Measurements from ENCODE around the gene PIEZO1. TPM values are rescaled to one million over a fixed set of nuclear protein-coding genes. Genes with fewer than 3 reads are reported as not detected.
A peak's percentile ranks its signal among the peaks of the same experiment; 100 is the strongest.

Gene PIEZO1
- total RNA-seq, 1 experiment from 2014 or later: 71.1 TPM

DNA sequence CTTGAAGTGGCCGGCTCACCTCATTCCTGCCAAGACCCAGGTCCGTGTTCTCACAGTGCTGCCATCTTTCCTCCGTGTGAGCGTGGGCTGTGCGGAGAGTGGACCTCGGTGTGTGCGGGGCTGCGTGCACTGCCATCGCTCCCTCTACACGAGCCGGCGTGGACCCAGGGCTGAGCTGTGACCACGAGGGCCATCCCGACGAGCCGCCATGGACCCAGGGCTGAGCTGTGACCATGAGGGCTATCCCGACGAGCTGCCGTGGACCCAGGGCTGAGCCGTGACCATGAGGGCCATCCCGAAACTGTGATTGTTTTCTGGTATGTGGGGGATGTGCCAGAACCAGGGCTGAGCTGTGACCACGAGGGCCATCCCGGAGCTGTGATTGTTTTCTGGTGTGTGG is 113.2 kb downstream of the PIEZO1 start:
- H3K9ac ChIP-seq (ENCODE audit: extremely low read depth, insufficient read length, low read length): no peak overlapping the region
- H3K4ac ChIP-seq (ENCODE audit: low read depth, low read length): no peak overlapping the region
- H3K9me3 ChIP-seq (ENCODE audit: control insufficient read depth, low read depth, low read length): no peaks in the 10 kb centered on the region
- DNase-seq: no peak
- WGBS (ENCODE audit: extremely low coverage, insufficient read length, low lambda C conversion rate): no CpG with 5 or more reads among the region's 23 CpGs
- H2BK5ac ChIP-seq (ENCODE audit: insufficient read length, low read length): no peak overlapping the region
- no peak overlapping the region for H3K56ac ChIP-seq (ENCODE audit: insufficient read length, low read depth, low read length)
- Mint-ChIP-seq H3K27me3 (ENCODE audit: low read depth) (no peaks in the 10 kb centered on the region; the same call in 1 of the 2 replicates), H3K36me3 (ENCODE audit: insufficient read depth in 1 of 3, low read depth in 3 of 3) (peaks cover 9 to 24% (median 10%) of the 10 kb centered on the region in 3 experiments), H3K4me3 (no peak overlapping the region), H3K27ac (peak overlapping the region in 1 of 3 experiments; percentile 74; a peak in 1 of 7 replicates), H3K9me3 (peaks cover 3% of the 10 kb centered on the region in 2 experiments; a peak in 2 of 5 replicates), H3K4me1 (peaks cover 9 to 11% of the 10 kb centered on the region in 2 experiments)
- H2BK12ac ChIP-seq (ENCODE audit: insufficient read length, low read depth, low read length): no peak overlapping the region
- no peak overlapping the region for H3K23ac ChIP-seq (ENCODE audit: insufficient read length, low read depth, low read length)
- no peaks in the 10 kb centered on the region for H4K20me1 ChIP-seq (ENCODE audit: control insufficient read depth, insufficient read depth, insufficient read length)
- no peak for TF ChIP-seq CTCF (conservative IDR thresholded peaks at IDR 0.05)
- no peak overlapping the region for H2BK20ac ChIP-seq (ENCODE audit: low read depth, low read length, poor library complexity, severe bottlenecking)
- no peak overlapping the region for H4K91ac ChIP-seq (ENCODE audit: insufficient read length, low read depth, low read length)
- no peak overlapping the region for H2BK15ac ChIP-seq (ENCODE audit: low read depth, low read length)
- H3K4me1 ChIP-seq (ENCODE audit: insufficient read depth, low read length): no peaks in the 10 kb centered on the region
- H3K79me1 ChIP-seq (ENCODE audit: insufficient read depth, low read depth, low read length, poor library complexity, severe bottlenecking): no peaks in the 10 kb centered on the region
- no peak overlapping the region for H2AK5ac ChIP-seq (ENCODE audit: insufficient read length, low read length)
- no peak overlapping the region; the same call in 1 of the 2 replicates for H3K14ac ChIP-seq (ENCODE audit: insufficient read depth, low read length)
- no peaks in the 10 kb centered on the region for H3K23me2 ChIP-seq (ENCODE audit: insufficient read length, low read depth, low read length, poor library complexity, severe bottlenecking)
- H3K79me2 ChIP-seq (ENCODE audit: insufficient read depth, low read length): no peaks in the 10 kb centered on the region
- H2BK120ac ChIP-seq (ENCODE audit: low read depth, low read length, poor library complexity, severe bottlenecking): no peak overlapping the region
- no peak overlapping the region for H3K4me2 ChIP-seq (ENCODE audit: insufficient read depth, insufficient read length, low read length)
- H3K27me3 ChIP-seq (ENCODE audit: insufficient read depth, low read length): no peaks in the 10 kb centered on the region
- no peak overlapping the region for H3T11ph ChIP-seq (ENCODE audit: low read length)
- H3K18ac ChIP-seq (ENCODE audit: insufficient read length, low read depth, low read length): no peak overlapping the region
- H3K27ac ChIP-seq (ENCODE audit: insufficient read length, low read depth, low read length): no peak overlapping the region
- H2AFZ ChIP-seq (ENCODE audit: low read length): no peak overlapping the region
- no peak overlapping the region for H4K8ac ChIP-seq (replicated peaks; ENCODE audit: insufficient read length, low read depth, low read length)
- peak overlapping the region; percentile 43 for H4K5ac ChIP-seq (ENCODE audit: insufficient read length, low read depth, low read length)
